ENCODE data around the gene FAM240A.

- TF ChIP-seq POLR2A (IDR thresholded peaks at IDR 0.05) (no peak), CTCF (IDR thresholded peaks at IDR 0.05) (no peak)
Observed at GRCh38 chr3:46626039-46626438, 13.7 kb downstream of the FAM240A start.

Measured in prostate gland (tissue), 2 donors.